HCT116 (cell line): ENCODE results near the gene FGGY. TPM values are rescaled to one million over a fixed set of nuclear protein-coding genes. Genes with fewer than 3 reads are reported as not detected.

Source experiments
- ATAC-seq: fragments of 200-7000 bp; cut with Tn5 transposase; 2 replicates; pipeline ENCODE4 v1.9.1; 2020; ENCODE audit warnings: mild to moderate bottlenecking, moderate library complexity
- BruUV-seq: library from RNA; stranded (reverse); fragments of 400-500 nt; replicated peaks from 2 replicates; lab custom pipeline; 2021; lab: Mats Ljungman, UMichigan
- CTCF ChIA-PET: fragments of 300-600 bp; sonication (Branson Sonifier 250); formaldehyde crosslinking; loops from one replicate; lab custom pipeline; 2021; ENCODE audit warnings: antibody characterized with exemption; lab: Charles Lee
- POLR2A ChIA-PET: fragments of 300-600, 350-600 bp; sonication (Branson Sonifier 250); formaldehyde crosslinking; loops from one replicate; lab custom pipeline; 2021; ENCODE audit warnings: antibody characterized with exemption; lab: Charles Lee
- RAD21 ChIA-PET, 2 experiments: fragments of 300-600 bp; sonication (Branson Sonifier 250); formaldehyde crosslinking; loops; one replicate each; lab custom pipeline; 2023; ENCODE audit warnings: low total read pairs in 2 of 2; ENCODE audit not compliant: uncharacterized antibody in 2 of 2, unreplicated experiment in 2 of 2, low non-redundant PET in 1 of 2; lab: Charles Lee
- DNase-seq: peaks from one replicate; pipeline ENCODE4 v3.0.0-alpha.2; 2010; ENCODE audit warnings: low read depth, low spot score
- H2AFZ ChIP-seq: fragments of 200-600 bp; shearing (Covaris generic), sonication (generic); 2 replicates; pipeline ENCODE4 v1.6.1; 2017; ENCODE audit warnings: low read depth, mixed run types, mixed read lengths, antibody characterized with exemption, low read length; ENCODE audit not compliant: poor library complexity, severe bottlenecking
- H3K27ac ChIP-seq: 2 replicates; pipeline ENCODE4 v1.5.1; 2012; ENCODE audit warnings: low read depth, low read length
- H3K27me3 ChIP-seq: fragments of 200-600 bp; sonication (generic); 2 replicates; pipeline ENCODE4 v1.6.1; 2016; ENCODE audit warnings: mixed run types, low read length, mixed read lengths; ENCODE audit not compliant: insufficient read depth
- H3K36me3 ChIP-seq, 2 experiments: fragments of 200-500 bp in 1 of 2; fragments of 200-600 bp in 1 of 2; sonication (Bioruptor generic) in 1 of 2; sonication (generic) in 1 of 2; 2 replicates each; pipeline versions ENCODE4 v1.5.1 to v1.6.1; 2014 to 2016; ENCODE audit warnings: low read length in 2 of 2, inconsistent platforms in 1 of 2, mixed read lengths in 1 of 2, mixed run types in 1 of 2; ENCODE audit not compliant: insufficient read depth in 2 of 2, control insufficient read depth in 1 of 2
- H3K4me1 ChIP-seq, 2 experiments: fragments of 200-600 bp in 1 of 2; sonication (generic) in 1 of 2; 2 replicates each; pipeline versions ENCODE4 v1.5.1 to v1.6.1; 2012 to 2017; ENCODE audit warnings: low read length in 2 of 2, inconsistent platforms in 1 of 2, mild to moderate bottlenecking in 1 of 2, mixed read lengths in 1 of 2, mixed run types in 1 of 2, moderate library complexity in 1 of 2; ENCODE audit not compliant: insufficient read depth in 2 of 2, control insufficient read depth in 1 of 2
- H3K4me2 ChIP-seq: fragments of 200-600 bp; sonication (generic); 2 replicates; pipeline ENCODE4 v1.6.1; 2017; ENCODE audit warnings: mixed run types, low read length, mixed read lengths
- H3K4me3 ChIP-seq, 2 experiments: fragments of 200-600 bp in 1 of 2; sonication (generic) in 1 of 2; replicated peaks in 1 of 2; 2 replicates each; pipeline ENCODE4 v1.5.1; 2011 to 2016; ENCODE audit warnings: low read length in 2 of 2, control low read depth in 1 of 2, low read depth in 1 of 2, mild to moderate bottlenecking in 1 of 2, mixed read lengths in 1 of 2, mixed run types in 1 of 2
- H3K79me2 ChIP-seq: fragments of 200-600 bp; sonication (generic); 2 replicates; pipeline ENCODE4 v1.6.1; 2017; ENCODE audit warnings: mild to moderate bottlenecking, mixed run types, low read length, moderate library complexity, mixed read lengths; ENCODE audit not compliant: insufficient read depth
- H3K9ac ChIP-seq: fragments of 200-600 bp; sonication (generic); 2 replicates; pipeline ENCODE4 v1.6.1; 2016; ENCODE audit warnings: low read length, mixed read lengths
- H3K9me2 ChIP-seq: fragments of 200-600 bp; sonication (generic), shearing (Covaris generic); 2 replicates; pipeline ENCODE4 v1.6.1; 2017; ENCODE audit warnings: mixed run types, mild to moderate bottlenecking, moderate library complexity; ENCODE audit not compliant: insufficient read depth
- H3K9me3 ChIP-seq, 2 experiments: fragments of 200-500 bp in 1 of 2; fragments of 200-600 bp in 1 of 2; sonication (Bioruptor generic) in 1 of 2; sonication (generic) in 1 of 2; 2 replicates each; pipeline ENCODE4 v1.6.1; 2014 to 2017; ENCODE audit warnings: low read length in 2 of 2, mixed read lengths in 2 of 2, inconsistent platforms in 1 of 2, low read depth in 1 of 2, mild to moderate bottlenecking in 1 of 2, mixed run types in 1 of 2, moderate library complexity in 1 of 2; ENCODE audit not compliant: control insufficient read depth in 1 of 2, insufficient read depth in 1 of 2
- H4K20me1 ChIP-seq: fragments of 200-600 bp; sonication (generic), shearing (Covaris generic); 2 replicates; pipeline ENCODE4 v1.6.1; 2017; ENCODE audit warnings: mixed run types, mild to moderate bottlenecking, moderate library complexity; ENCODE audit not compliant: insufficient read depth
- CEBPB ChIP-seq: IDR thresholded peaks from 2 replicates; pipeline ENCODE4 v1.6.1; 2012; ENCODE audit warnings: low read depth
- EGR1 ChIP-seq: IDR thresholded peaks from 2 replicates; pipeline ENCODE4 v1.6.1; 2012; ENCODE audit warnings: low read depth
- ELF1 ChIP-seq: IDR thresholded peaks from 2 replicates; pipeline ENCODE4 v1.6.1; 2012; ENCODE audit warnings: low read depth, borderline replicate concordance
- EZH2 ChIP-seq: fragments of 200-600 bp; sonication (generic); IDR thresholded peaks from 2 replicates; pipeline ENCODE4 v1.6.1; 2017; ENCODE audit warnings: antibody characterized with exemption, mixed run types
- EZH2phosphoT487 ChIP-seq: fragments of 200-600 bp; IDR thresholded peaks from 2 replicates; pipeline ENCODE4 v1.6.1; 2018; ENCODE audit warnings: antibody characterized with exemption, borderline replicate concordance
- JUND ChIP-seq: IDR thresholded peaks from 2 replicates; pipeline ENCODE4 v1.6.1; 2012
- POLR2A ChIP-seq: IDR thresholded peaks from 2 replicates; pipeline ENCODE4 v1.7.0; 2011; ENCODE audit warnings: borderline replicate concordance; ENCODE audit not compliant: insufficient read depth, insufficient read length; ENCODE audit errors: extremely low read depth
- POLR2AphosphoS5 ChIP-seq: IDR thresholded peaks from 2 replicates; pipeline ENCODE4 v1.6.1; 2011; ENCODE audit warnings: mild to moderate bottlenecking, low read depth, low read length, moderate library complexity
- RAD21 ChIP-seq: IDR thresholded peaks from 2 replicates; pipeline ENCODE4 v1.6.1; 2012; ENCODE audit warnings: low read depth, mild to moderate bottlenecking
- SIN3A ChIP-seq: IDR thresholded peaks from 2 replicates; pipeline ENCODE4 v1.6.1; 2012; ENCODE audit warnings: low read depth
- SP1 ChIP-seq: IDR thresholded peaks from 2 replicates; pipeline ENCODE4 v1.6.1; 2012; ENCODE audit warnings: low read depth
- SRF ChIP-seq: IDR thresholded peaks from 2 replicates; pipeline ENCODE4 v1.6.1; 2012; ENCODE audit warnings: low read depth
- TCF7L2 ChIP-seq: IDR thresholded peaks from 2 replicates; pipeline ENCODE4 v1.7.0; 2011; ENCODE audit warnings: borderline replicate concordance, inconsistent platforms; ENCODE audit not compliant: insufficient read depth, insufficient read length; ENCODE audit errors: extremely low read depth
- YY1 ChIP-seq: IDR thresholded peaks from 2 replicates; pipeline ENCODE4 v1.6.1; 2011; ENCODE audit warnings: low read length, low read depth, moderate library complexity, mild to moderate bottlenecking; ENCODE audit not compliant: insufficient replicate concordance; ENCODE audit errors: extremely low read depth
- ZFX ChIP-seq: fragments of 450-650 bp; IDR thresholded peaks from 2 replicates; pipeline ENCODE4 v1.6.1; 2017
- ZNF274 ChIP-seq: fragments of 200-500 bp; sonication (Bioruptor generic); IDR thresholded peaks from 2 replicates; pipeline ENCODE4 v1.6.1; 2014; ENCODE audit warnings: mild to moderate bottlenecking, low read depth, low read length, inconsistent platforms
- intact Hi-C: fragments of 100-400 bp; cut with micrococcal nuclease; formaldehyde crosslinking; loops from 2 replicates; pipeline ENCODE4 v1.10.0; 2022
- total RNA-seq: library from RNA; stranded (reverse); gene quantifications from one replicate; pipeline ENCODE4 v1.2.1, GENCODE V29; 2021; ENCODE audit not compliant: unreplicated experiment
- TF ChIP-seq, protein P1 (sequence below): IDR thresholded peaks from 2 replicates; pipeline ENCODE4 v1.6.1; 2011; ENCODE audit warnings: mild to moderate bottlenecking, low read length, moderate library complexity; ENCODE audit not compliant: insufficient replicate concordance; ENCODE audit errors: extremely low read depth
- TF ChIP-seq, protein P2 (sequence below): IDR thresholded peaks from 2 replicates; pipeline ENCODE4 v1.6.1; 2012; ENCODE audit warnings: low read depth
- TF ChIP-seq, protein P3 (sequence below), 3 experiments: fragments of 200-600 bp in 1 of 3; sonication (generic) in 1 of 3; IDR thresholded peaks in 2 of 3; conservative IDR thresholded peaks in 1 of 3; 2 replicates each; pipeline ENCODE4 v1.5.1; 2012 to 2017; ENCODE audit warnings: low read depth in 2 of 3, low read length in 2 of 3, antibody characterized with exemption in 1 of 3, borderline replicate concordance in 1 of 3, control low read depth in 1 of 3, mild to moderate bottlenecking in 1 of 3, mixed read lengths in 1 of 3, mixed run types in 1 of 3, moderate library complexity in 1 of 3; ENCODE audit not compliant: insufficient read depth in 1 of 3
- TF ChIP-seq, protein P4 (sequence below): IDR thresholded peaks from 2 replicates; pipeline ENCODE4 v1.6.1; 2012
- TF ChIP-seq, protein P5 (sequence below): IDR thresholded peaks from 2 replicates; pipeline ENCODE4 v1.6.1; 2012

The FGGY gene
- total RNA-seq, 1 experiment from 2014 or later = 10.6 TPM

DNA sequence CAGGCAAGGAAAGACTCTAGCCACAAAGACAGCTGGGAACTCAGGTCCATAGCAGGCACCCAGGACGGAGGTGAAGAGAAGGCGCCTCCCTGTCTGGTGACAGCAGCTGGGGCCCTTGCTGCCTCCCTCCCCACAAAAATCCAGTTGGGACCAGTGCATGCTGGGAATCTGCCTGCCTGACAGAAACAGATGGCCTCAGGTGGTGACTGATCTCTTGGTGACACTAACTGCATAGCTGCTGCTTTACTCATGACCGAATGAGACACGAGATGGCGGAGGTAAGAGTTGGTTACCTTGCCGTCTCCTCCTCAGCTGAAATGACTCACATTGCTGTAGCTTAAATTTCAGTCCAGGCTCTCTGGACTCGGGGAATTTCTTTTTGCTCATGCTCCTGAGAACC is 130.3 kb downstream of the FGGY start:
- Histone ChIP-seq H3K79me2 (no peaks in the 10 kb centered on the region), H3K36me3 (no peaks in the 10 kb centered on the region), H3K9me2 (no peaks in the 10 kb centered on the region), H3K4me3 (peak overlapping the region; percentile 12 to 40; a peak in 3 of 4 replicates), H3K9me3 (no peaks in the 10 kb centered on the region), H3K27ac (peak overlapping the region; percentile 39), H3K4me1 (peaks cover 11 to 44% of the 10 kb centered on the region in 2 experiments), H3K4me2 (peak overlapping the region; percentile 79), H3K27me3 (no peaks in the 10 kb centered on the region), H4K20me1 (no peaks in the 10 kb centered on the region), H3K9ac (peak overlapping the region; percentile 32; the same call in 1 of the 2 replicates), H2AFZ (peak overlapping the region; percentile 23)
- DNase-seq (peak; percentile 92), ATAC-seq (peak; percentile 95)
- POLR2A ChIA-PET = no interaction called here
- CTCF ChIA-PET = no interaction called here
- BruUV-seq = no TSS peak
- RAD21 ChIA-PET = no interaction called here
- intact Hi-C loops = loop anchor here (10.0 kb wide), 1 partner anchor 248 kb away; no protein-coding TSS in a partner anchor
- TF ChIP-seq SIN3A = peak; percentile 98
- TF ChIP-seq YY1 = peak; percentile 86
- no peak for TF ChIP-seq POLR2A
- no peak for TF ChIP-seq ZFX
- TF ChIP-seq TCF7L2 = no peak
- TF ChIP-seq, protein P1, sequence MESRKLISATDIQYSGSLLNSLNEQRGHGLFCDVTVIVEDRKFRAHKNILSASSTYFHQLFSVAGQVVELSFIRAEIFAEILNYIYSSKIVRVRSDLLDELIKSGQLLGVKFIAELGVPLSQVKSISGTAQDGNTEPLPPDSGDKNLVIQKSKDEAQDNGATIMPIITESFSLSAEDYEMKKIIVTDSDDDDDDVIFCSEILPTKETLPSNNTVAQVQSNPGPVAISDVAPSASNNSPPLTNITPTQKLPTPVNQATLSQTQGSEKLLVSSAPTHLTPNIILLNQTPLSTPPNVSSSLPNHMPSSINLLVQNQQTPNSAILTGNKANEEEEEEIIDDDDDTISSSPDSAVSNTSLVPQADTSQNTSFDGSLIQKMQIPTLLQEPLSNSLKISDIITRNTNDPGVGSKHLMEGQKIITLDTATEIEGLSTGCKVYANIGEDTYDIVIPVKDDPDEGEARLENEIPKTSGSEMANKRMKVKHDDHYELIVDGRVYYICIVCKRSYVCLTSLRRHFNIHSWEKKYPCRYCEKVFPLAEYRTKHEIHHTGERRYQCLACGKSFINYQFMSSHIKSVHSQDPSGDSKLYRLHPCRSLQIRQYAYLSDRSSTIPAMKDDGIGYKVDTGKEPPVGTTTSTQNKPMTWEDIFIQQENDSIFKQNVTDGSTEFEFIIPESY = peak; percentile 47
- TF ChIP-seq SP1 = peak; percentile 92
- TF ChIP-seq, protein P2, sequence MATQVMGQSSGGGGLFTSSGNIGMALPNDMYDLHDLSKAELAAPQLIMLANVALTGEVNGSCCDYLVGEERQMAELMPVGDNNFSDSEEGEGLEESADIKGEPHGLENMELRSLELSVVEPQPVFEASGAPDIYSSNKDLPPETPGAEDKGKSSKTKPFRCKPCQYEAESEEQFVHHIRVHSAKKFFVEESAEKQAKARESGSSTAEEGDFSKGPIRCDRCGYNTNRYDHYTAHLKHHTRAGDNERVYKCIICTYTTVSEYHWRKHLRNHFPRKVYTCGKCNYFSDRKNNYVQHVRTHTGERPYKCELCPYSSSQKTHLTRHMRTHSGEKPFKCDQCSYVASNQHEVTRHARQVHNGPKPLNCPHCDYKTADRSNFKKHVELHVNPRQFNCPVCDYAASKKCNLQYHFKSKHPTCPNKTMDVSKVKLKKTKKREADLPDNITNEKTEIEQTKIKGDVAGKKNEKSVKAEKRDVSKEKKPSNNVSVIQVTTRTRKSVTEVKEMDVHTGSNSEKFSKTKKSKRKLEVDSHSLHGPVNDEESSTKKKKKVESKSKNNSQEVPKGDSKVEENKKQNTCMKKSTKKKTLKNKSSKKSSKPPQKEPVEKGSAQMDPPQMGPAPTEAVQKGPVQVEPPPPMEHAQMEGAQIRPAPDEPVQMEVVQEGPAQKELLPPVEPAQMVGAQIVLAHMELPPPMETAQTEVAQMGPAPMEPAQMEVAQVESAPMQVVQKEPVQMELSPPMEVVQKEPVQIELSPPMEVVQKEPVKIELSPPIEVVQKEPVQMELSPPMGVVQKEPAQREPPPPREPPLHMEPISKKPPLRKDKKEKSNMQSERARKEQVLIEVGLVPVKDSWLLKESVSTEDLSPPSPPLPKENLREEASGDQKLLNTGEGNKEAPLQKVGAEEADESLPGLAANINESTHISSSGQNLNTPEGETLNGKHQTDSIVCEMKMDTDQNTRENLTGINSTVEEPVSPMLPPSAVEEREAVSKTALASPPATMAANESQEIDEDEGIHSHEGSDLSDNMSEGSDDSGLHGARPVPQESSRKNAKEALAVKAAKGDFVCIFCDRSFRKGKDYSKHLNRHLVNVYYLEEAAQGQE = no peak
- no peak for TF ChIP-seq ELF1
- no peak for TF ChIP-seq ZNF274
- TF ChIP-seq JUND = peak; percentile 98
- peak; percentile 50 for TF ChIP-seq RAD21
- TF ChIP-seq EZH2phosphoT487 = no peak
- TF ChIP-seq SRF = peak; percentile 73
- no peak for TF ChIP-seq EZH2
- TF ChIP-seq, protein P3, sequence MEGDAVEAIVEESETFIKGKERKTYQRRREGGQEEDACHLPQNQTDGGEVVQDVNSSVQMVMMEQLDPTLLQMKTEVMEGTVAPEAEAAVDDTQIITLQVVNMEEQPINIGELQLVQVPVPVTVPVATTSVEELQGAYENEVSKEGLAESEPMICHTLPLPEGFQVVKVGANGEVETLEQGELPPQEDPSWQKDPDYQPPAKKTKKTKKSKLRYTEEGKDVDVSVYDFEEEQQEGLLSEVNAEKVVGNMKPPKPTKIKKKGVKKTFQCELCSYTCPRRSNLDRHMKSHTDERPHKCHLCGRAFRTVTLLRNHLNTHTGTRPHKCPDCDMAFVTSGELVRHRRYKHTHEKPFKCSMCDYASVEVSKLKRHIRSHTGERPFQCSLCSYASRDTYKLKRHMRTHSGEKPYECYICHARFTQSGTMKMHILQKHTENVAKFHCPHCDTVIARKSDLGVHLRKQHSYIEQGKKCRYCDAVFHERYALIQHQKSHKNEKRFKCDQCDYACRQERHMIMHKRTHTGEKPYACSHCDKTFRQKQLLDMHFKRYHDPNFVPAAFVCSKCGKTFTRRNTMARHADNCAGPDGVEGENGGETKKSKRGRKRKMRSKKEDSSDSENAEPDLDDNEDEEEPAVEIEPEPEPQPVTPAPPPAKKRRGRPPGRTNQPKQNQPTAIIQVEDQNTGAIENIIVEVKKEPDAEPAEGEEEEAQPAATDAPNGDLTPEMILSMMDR (IDR thresholded peaks at IDR 0.05 in 2 of 3, conservative IDR thresholded peaks at IDR 0.05 in 1 of 3; ENCODE audit: borderline replicate concordance in 1 of 3, insufficient read depth in 1 of 3, low read depth in 2 of 3, low read length in 2 of 3) = no peak
- TF ChIP-seq, protein P4, sequence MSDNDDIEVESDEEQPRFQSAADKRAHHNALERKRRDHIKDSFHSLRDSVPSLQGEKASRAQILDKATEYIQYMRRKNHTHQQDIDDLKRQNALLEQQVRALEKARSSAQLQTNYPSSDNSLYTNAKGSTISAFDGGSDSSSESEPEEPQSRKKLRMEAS = peak; percentile 92
- peak; percentile 73 for TF ChIP-seq POLR2AphosphoS5
- TF ChIP-seq, protein P5, sequence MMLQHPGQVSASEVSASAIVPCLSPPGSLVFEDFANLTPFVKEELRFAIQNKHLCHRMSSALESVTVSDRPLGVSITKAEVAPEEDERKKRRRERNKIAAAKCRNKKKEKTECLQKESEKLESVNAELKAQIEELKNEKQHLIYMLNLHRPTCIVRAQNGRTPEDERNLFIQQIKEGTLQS = peak; percentile 59; the same call in 1 of the 2 replicates
- TF ChIP-seq EGR1 = no peak
- peak; percentile 85 for TF ChIP-seq CEBPB
